GM21717 (cell line): Measurements from ENCODE around the gene PAF1.
A peak's percentile ranks its signal among the peaks of the same experiment; 100 is the strongest.

Experiments used
- ATAC-seq: cut with Tn5 transposase; IDR thresholded peaks from one replicate; pipeline ENCODE4 v1.9.1; 2021; ENCODE audit warnings: mild to moderate bottlenecking, moderate library complexity; ENCODE audit not compliant: unreplicated experiment

The PAF1 gene

DNA sequence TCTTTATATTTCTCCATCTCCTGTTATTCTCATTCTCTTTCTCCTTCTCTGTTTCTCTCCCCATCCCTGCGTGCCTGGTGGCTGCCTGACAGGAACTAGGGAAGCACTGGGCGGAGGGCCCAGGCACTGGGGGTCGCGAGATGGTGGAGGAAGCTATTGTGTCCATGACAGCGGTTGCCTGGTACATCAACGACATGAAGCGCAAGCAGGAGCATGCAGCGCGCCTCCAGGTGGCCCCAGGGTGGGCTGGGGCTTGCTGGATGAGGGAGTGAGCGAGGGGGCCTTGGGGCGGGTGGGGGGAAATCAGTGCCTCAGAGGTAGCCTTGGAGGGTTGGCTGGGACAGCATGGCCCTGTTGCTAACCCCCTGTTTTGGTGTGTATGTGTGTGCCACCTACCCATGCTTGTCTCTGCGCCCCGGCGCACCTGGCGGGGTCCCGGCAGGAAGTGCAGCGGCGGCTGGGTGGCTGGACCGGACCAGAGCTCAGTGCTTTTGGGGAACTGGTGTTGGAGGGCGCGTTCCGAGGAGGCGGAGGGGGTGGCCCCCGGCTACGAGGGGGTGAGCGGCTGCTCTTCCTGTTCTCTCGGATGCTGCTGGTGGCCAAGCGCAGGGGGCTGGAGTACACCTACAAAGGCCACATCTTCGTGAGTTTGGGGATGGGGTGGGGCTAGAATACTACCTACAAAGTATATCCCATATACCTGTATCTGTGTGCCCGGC lies 26.7 kb upstream of the PAF1 start:
- no peak for ATAC-seq

DNA sequence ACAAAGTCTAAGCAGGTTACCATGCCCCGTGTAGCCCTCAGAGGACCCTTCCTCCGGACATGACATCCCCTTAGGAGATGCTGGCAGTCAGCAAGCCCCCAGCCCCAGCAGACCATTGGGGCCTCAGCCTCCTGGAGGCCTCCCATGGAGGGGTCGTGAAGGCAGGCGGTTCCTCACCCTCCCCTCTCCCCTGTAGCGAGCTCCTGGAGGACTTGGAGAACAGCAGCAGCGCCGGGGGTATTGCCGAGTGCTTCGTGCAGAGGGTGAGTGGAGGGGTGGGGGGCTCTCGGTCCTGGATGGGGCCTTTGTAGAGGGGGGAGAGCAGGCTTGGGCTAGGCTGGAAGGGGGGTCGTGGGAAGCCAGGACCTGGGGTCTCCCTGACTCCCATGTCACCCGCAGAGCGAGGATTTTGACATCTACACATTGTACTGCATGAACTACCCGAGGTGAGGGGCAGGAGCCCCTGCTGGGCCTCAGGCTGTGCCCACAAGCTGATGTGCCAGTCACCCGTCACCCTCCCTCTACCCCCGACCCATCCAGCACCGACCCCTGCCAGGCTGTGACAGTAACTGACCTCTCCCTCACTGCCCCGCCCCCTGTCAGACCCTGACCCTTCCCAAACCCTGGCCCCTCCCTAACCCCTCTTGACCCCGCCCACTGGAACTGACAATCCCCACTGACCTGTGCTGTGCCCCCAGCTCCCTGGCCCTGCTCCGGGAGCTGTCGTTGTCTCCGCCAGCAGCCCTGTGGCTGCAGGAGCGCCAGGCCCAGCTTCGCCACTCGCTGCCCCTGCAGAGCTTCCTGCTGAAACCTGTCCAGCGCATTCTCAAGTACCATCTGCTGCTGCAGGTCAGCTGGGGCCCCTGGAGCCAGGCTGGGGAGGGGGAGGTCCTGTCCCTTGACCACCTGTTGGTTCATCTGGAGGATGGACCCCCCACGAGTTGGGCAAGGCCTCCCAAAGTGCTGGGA lies 25.5 kb upstream of the PAF1 start:
- ATAC-seq: no peak

DNA sequence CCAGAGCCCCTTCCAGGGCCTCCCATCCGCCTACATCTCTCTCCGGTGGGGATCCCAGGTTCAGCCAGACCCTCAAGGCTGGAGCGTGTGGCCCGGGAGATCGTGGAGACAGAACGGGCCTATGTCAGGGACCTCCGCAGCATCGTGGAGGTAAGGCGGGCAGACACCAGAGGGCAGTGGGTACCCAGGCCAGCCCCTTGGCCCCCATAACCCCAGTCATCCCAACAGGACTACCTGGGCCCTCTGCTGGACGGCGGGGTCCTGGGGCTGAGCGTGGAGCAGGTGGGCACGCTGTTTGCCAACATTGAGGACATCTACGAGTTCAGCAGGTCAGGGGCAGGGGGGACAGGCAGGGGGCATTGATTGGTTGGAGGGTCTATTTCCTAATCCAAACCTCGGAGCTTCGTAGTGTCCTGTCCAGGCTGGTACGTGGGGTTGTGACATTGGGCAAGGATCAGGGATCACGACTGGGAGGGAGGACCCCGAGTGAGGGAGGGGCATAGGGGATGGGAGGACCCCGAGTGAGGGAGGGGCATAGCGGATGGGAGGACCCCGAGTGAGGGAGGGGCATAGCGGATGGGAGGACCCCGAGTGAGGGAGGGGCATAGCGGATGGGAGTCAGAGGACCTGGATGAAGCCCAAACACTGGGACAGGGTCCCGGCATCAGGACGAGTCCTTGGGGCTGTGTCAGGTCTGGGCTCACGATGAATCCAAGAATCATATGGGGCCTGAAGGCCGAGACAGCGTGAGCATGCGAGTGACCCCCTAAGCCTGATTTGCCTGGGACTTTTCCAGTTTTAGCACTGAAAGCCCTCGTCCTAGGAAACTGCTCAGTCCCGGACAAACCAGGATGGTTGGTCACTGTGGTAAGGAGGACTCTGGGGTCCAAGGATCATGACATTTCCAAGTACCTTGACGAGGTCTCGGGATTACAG lies 24.5 kb upstream of the PAF1 start:
- ATAC-seq: no peak

DNA sequence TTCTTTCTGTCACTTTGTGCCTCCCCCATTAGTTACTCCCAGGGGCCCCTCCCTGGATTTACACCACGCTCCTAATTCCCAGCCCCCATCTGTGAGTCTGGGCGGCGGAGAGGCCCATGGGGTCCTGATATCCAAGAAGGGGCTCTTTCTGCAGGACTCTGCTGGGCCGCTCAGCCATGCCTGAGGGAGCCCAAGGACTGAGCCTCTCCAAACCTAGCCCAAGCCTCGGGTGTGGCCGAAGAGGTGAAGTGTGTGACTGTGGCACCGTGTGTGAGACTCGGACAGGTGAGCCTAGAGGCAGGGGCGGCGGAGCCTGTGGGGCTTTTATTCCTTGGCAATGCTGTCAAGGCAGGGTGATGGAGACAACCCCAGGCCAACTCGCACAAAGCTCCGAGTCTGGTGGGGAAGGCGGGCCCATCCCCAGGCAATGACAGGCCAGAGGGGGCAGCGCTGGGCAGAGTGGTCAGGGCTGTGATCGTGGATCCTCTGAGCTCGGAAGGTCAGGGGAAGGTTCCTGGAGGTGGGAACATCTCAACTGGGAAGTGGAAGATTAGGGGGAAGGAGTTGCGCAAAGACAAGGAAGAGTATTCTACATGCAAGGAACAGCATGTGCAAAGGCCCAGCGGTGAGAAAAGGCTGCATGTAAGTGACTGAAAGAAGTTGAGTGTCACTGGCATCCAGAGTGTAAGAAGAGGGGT lies 23.2 kb upstream of the PAF1 start:
- ATAC-seq: no peak

DNA sequence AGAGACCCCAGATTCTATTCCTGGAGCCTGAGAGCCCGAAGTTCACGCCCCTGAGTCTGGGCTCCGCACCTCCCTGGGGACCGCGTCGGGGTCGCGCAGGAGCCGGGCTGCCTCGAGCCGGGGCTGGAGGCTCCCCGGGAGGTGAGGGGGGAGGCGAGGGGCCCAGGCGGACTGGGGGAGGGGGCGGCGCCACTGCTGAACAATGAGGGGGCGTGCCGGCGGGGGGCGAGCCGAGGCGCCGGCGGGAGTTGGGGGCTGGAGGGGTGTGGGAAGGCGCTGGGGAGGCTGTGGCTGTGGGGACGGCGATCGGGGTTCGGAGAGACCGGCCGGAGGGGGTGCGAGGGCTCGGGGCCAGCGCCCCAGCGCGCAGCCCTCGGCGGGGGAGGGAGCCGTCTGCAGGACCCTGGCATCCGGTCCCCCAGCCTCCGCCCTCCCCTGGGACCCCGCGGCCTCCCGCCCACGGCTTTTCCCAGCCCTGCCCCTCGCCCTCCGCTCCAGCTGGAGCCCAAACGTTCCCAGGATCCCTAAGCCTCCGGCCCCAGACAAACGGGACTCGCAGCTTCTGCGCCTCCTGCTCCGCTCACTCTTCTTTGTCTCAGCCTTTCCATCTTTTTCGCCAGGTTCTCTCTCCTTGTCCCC lies 22.5 kb upstream of the PAF1 start:
- ATAC-seq: no peak

DNA sequence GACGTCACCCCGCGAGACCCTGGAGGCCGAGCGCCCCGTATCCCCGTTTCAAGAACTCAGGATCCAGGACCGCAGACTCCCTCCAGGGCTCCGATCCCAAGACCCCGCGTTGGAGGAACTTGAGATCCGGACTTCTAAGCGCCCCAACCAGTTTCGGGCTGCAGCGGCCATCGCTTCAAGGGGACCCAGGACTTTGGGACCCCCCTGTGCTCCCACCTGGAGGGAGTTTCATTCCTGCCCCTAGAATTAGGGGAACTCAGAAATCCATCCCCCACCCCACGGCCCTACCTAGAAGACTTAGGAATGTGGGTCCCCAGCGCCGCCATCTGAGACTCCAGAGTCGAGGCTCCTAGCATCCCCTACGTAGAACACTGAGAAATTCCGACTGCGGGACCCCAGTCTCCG lies 22.0 kb upstream of the PAF1 start:
- no peak for ATAC-seq

DNA sequence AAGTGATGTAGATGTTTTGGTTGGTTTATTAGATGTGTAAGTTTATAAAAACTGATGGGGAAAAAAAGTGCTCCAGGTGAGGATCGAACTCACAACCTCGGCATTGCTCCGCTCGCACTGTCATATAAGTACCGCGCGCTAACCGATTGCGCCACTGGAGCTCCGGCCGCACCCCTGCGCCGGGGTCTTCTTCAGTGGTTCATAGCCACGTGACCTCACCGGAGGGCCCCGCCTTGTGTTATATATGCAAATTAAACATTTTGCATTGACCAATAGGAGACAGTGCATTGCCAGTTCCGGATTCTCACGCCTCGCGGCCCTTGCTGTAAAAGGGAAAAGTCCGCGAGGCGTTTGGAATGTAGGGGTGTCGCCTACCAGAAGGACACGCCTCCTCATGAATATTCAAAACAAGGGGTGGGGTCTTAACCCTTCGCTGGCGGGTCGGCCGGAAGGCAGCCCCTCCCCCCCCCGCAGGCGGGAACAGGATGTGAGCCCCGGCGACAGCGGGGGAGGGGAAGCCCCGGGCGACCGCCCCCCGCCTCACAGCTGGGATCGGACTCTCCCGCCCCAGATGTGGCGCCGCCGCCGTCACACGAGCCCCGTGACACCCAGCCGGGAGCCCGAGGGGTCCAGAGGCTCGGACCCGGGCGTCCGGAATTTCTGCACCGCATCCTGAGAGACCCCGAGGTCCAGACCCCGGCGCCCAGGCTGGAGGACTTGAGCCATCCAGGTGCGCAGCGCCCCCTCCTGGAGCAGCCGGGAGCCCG lies 21.4 kb upstream of the PAF1 start, which contains the start of gene PLEKHG2:
Gene PLEKHG2 (plus strand): TSS at position 570 of the 767 bp plus-strand sequence. CDS start 1,418 bp downstream, outside the sequence.
- ATAC-seq: peak; percentile 33

DNA sequence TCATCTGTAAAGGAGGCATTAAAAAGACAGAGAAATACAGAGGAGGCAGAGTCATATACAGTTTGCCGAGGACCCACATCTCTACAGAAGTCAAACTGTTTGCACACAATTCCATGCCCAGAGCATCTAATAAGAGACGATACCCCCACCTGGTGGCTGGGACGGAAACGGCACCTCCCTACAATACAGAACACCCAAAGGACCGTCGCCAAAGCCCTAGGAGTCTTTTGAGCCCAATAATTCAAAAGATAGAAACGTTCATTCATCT lies 20.9 kb upstream of the PAF1 start:
- peak; percentile 10 for ATAC-seq

DNA sequence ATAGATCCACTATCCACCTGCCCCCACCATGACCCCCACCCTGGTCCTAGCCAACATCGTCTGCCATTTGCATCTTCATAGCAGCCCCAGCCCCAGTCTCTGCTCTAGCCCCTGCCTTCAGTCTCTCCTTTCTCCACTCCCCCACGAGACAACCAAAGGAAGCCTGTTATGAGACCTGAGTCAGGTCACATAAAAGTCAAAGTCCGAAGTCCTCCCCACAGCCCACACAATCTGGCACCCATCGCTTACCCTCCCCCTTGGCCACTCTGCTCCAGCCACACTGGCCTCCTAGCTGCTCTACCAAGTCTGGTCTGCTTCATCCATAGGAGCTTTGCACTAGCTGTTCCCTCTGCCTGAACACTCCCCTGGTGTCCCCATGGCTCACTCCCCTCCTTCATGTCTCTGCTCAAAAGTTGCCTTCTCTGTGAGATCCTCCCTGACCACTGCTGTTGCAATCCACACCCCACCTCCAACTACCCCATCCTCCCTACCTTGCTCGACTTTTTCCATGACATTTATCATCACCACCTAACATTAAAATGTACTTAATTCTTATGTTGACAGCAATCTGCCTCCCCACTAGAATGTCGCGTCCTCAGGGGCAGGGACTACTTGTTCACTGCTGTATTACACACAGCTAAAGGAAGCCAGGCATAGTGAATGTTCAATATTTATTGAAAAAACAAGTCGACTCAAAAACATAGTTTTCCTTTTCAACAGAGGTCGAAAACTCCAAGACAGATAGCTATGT lies 20.4 kb upstream of the PAF1 start:
- ATAC-seq: no peak

DNA sequence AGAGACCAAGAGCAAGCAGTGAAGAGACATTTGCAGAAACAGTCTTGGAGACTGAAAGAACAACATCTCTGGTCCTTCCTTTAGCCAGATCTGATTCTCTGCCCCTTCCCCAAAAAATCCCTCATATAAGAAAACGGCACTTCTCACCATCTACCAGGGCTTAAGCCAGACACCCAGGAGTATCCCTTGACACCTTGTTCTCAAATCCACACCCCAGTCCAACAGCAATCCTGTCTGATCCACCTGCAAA lies 19.9 kb upstream of the PAF1 start:
- no peak for ATAC-seq

DNA sequence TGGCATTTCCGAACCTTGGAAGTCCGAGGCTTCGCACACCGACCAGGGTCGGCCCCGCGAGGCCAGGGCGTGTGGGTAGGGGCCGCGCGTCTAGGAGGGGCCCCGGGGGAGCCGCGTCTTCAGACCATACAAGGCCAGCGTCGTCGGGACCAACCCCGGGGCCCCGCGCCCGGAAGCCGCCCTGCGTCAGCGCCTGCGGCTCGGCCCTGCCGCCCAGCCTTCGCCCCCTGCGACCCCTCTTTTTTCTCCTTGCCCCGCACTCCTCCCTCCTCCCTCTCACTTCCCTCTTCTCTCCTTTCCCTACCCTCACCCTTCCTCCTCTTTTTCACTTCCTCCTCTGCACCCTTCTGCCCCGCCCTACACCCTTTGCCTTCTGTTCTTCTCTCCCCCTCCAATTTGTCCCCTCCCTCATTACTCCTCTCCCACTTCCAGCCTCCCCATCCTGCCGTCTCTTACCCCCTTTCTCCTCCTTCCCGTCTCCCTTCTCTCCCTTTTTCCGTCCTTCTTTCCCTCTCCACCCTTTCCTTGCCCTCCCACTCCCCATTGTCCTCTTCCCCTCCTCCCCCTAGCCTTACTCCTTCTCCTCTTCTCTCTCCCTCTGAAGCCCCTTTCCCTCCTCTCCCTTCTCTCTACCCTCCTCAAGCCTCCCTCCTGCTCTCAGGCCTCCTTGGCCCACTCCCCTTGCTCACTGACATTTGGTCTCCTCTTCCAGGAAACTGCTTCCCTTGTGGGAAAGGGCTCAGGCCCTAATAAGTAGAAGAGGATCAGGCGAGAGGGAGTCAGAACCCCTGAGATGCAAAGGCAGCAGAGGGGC lies 19.3 kb upstream of the PAF1 start:
- peak; percentile 16 for ATAC-seq

DNA sequence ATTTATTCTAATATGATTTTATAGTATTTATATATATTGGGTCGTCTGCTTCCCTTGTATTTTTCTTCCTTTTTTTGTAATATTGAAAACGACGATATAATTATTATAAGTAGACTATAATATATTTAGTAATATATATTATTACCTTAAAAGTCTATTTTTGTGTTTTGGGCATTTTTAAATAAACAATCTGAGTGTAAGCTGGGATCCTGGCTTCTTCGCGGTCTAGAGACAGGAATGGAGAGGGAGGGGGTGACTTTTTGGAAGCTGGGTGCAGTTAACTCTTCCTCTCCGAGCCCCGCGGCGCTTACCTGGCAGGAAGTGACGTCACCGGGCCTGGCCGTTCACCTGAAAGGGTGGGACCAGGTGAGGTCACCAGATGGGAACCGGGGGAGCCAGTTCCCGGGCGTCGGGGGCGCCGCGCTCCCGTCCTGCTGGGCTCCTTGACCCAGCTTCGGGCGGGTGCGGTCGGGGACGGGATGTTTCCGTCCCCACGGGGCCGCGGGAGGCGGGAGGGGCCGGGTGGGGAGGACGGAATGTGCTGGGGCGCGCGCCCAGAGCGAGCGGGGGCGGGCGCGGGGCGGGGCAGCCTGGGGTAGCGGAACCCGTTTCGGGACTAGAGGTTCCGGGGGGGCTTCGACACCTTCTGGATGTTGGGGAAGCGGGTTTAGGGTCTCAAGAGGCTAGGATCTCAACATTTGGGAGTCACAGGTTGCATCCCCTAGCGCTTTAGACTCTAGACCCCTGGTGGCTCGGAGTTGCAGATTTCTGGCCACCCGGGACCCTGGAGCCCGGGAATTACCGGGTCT lies 18.5 kb upstream of the PAF1 start:
- peak; percentile 0 for ATAC-seq

DNA sequence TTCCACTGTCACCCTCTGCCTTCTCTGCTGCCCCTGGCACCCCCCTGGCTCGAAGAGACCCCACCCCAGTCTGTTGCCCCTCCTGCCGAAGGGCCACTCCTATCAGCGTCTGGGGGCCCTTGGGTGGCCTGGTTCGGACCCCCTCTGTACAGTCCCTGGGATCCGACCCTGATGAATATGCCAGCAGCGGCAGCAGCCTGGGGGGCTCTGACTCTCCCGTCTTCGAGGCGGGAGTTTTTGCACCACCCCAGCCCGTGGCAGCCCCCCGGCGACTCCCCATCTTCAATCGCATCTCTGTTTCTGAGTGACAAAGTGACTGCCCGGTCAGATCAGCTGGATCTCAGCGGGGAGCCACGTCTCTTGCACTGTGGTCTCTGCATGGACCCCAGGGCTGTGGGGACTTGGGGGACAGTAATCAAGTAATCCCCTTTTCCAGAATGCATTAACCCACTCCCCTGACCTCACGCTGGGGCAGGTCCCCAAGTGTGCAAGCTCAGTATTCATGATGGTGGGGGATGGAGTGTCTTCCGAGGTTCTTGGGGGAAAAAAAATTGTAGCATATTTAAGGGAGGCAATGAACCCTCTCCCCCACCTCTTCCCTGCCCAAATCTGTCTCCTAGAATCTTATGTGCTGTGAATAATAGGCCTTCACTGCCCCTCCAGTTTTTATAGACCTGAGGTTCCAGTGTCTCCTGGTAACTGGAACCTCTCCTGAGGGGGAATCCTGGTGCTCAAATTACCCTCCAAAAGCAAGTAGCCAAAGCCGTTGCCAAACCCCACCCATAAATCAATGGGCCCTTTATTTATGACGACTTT lies 17.7 kb upstream of the PAF1 start:
- no peak for ATAC-seq

DNA sequence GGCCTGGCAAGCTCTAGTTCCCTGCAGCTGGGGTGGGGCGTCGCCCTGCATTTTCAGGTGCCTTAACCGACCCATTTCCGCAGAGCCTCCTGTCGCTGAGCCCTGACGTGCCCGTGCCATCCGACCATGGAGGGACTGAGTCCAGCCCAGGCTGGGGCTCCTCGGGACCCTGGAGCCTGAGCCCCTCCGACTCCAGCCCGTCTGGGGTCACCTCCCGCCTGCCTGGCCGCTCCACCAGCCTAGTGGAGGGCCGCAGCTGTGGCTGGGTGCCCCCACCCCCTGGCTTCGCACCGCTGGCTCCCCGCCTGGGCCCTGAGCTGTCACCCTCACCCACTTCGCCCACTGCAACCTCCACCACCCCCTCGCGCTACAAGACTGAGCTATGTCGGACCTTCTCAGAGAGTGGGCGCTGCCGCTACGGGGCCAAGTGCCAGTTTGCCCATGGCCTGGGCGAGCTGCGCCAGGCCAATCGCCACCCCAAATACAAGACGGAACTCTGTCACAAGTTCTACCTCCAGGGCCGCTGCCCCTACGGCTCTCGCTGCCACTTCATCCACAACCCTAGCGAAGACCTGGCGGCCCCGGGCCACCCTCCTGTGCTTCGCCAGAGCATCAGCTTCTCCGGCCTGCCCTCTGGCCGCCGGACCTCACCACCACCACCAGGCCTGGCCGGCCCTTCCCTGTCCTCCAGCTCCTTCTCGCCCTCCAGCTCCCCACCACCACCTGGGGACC lies 16.9 kb upstream of the PAF1 start:
- no peak for ATAC-seq

DNA sequence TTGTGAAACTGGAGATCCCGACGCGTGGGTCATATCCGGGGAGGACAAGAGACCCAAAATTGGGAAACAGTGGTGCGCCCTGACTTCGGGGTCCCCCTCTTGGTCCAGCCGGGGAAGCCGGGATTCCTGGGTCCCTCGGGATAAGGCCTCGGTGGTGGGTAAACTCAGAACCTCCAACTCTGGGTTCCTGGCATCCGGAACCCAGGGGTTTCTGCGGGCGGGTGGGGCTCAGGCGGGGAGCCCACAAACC lies 16.4 kb upstream of the PAF1 start:
- no peak for ATAC-seq
